PC-9 (cell line): Measurements from ENCODE around the gene FGFR2. TPM values are rescaled to one million over a fixed set of nuclear protein-coding genes. Genes with fewer than 3 reads are reported as not detected.

Experiments used
- BruUV-seq: library from RNA; stranded (reverse); fragments of 400-500 nt; replicated peaks from 2 replicates; lab custom pipeline; 2021; lab: Mats Ljungman, UMichigan
- CTCF ChIA-PET: fragments of 300-600 bp; sonication (Branson Sonifier 250); formaldehyde crosslinking; loops from one replicate; lab custom pipeline; 2022; ENCODE audit warnings: antibody characterized with exemption; lab: Charles Lee
- POLR2A ChIA-PET: fragments of 300-600 bp; sonication (Branson Sonifier 250); formaldehyde crosslinking; loops from one replicate; lab custom pipeline; 2022; ENCODE audit warnings: antibody characterized with exemption; ENCODE audit not compliant: unreplicated experiment; lab: Charles Lee
- DNase-seq, 2 experiments: peaks; one replicate each; pipeline versions ENCODE4 v3.0.0 to v3.0.0-alpha.2; 2015 to 2022; ENCODE audit warnings: mixed read lengths in 1 of 2
- H2AFZ ChIP-seq: fragments of 200-600 bp; sonication (generic); 2 replicates; pipeline ENCODE4 v1.8.1; 2017; ENCODE audit warnings: antibody characterized with exemption
- H3F3A ChIP-seq: fragments of 200-600 bp; sonication (generic); 2 replicates; pipeline ENCODE4 v1.8.1; 2017; ENCODE audit warnings: antibody characterized with exemption, mild to moderate bottlenecking, low read depth; ENCODE audit not compliant: insufficient read depth
- H3K27ac ChIP-seq: fragments of 200-600 bp; sonication (generic); 2 replicates; pipeline ENCODE4 v1.6.1; 2016; ENCODE audit warnings: mixed run types
- H3K27me3 ChIP-seq: fragments of 200-600 bp; sonication (generic); 2 replicates; pipeline ENCODE4 v1.6.1; 2016; ENCODE audit warnings: low read depth, mixed run types; ENCODE audit not compliant: insufficient read depth
- H3K36me3 ChIP-seq: fragments of 200-600 bp; sonication (generic); 2 replicates; pipeline ENCODE4 v1.6.1; 2016; ENCODE audit warnings: low read depth, mixed run types
- H3K4me1 ChIP-seq: fragments of 200-600 bp; sonication (generic); replicated peaks from 2 replicates; pipeline ENCODE4 v1.6.1; 2016; ENCODE audit warnings: mixed run types; ENCODE audit not compliant: insufficient read depth
- H3K4me2 ChIP-seq: fragments of 200-600 bp; sonication (generic); 2 replicates; pipeline ENCODE4 v1.6.1; 2017; ENCODE audit warnings: mixed run types
- H3K4me3 ChIP-seq: fragments of 200-600 bp; sonication (generic); 2 replicates; pipeline ENCODE4 v1.6.1; 2016; ENCODE audit warnings: mixed run types
- H3K79me2 ChIP-seq: fragments of 200-600 bp; sonication (generic); 2 replicates; pipeline ENCODE4 v1.6.1; 2017; ENCODE audit warnings: low read depth, mixed run types
- H3K9me2 ChIP-seq: fragments of 200-600 bp; sonication (generic); 2 replicates; pipeline ENCODE4 v1.8.1; 2017; ENCODE audit warnings: mild to moderate bottlenecking; ENCODE audit not compliant: insufficient read depth
- H3K9me3 ChIP-seq: fragments of 200-600 bp; sonication (generic); 2 replicates; pipeline ENCODE4 v1.8.1; 2016; ENCODE audit warnings: low read depth; ENCODE audit not compliant: insufficient read depth
- H4K20me1 ChIP-seq: fragments of 200-600 bp; sonication (generic); 2 replicates; pipeline ENCODE4 v1.8.1; 2017; ENCODE audit not compliant: insufficient read depth
- CTCF ChIP-seq: fragments of 200-600 bp; sonication (generic); conservative IDR thresholded peaks from 2 replicates; pipeline ENCODE4 v1.6.1; 2017; ENCODE audit warnings: mixed run types, antibody characterized with exemption, mild to moderate bottlenecking, moderate library complexity
- EZH2 ChIP-seq: fragments of 200-600 bp; sonication (generic); IDR thresholded peaks from 2 replicates; pipeline ENCODE4 v1.8.0; 2017; ENCODE audit warnings: antibody characterized with exemption, low read depth
- intact Hi-C: fragments of 100-400 bp; cut with micrococcal nuclease; formaldehyde crosslinking; loops from one replicate; pipeline ENCODE4 v1.10.0; 2022; ENCODE audit not compliant: unreplicated experiment
- total RNA-seq: library from RNA; stranded (reverse); gene quantifications from 2 replicates; pipeline ENCODE4 v1.2.3, GENCODE V29; 2021

FGFR2 gene
- total RNA-seq, 1 experiment from 2014 or later: not detected

- Histone ChIP-seq H3K9me3 (no peaks in the 10 kb centered on the region), H3K27ac (no peak overlapping the region), H3K9me2 (no peaks in the 10 kb centered on the region), H3K79me2 (no peaks in the 10 kb centered on the region), H3F3A (no peaks in the 10 kb centered on the region), H3K27me3 (peaks cover 70% of the 10 kb centered on the region), H3K36me3 (no peaks in the 10 kb centered on the region), H4K20me1 (no peaks in the 10 kb centered on the region), H3K4me2 (no peak overlapping the region), H3K4me3 (no peak overlapping the region), H2AFZ (no peak overlapping the region), H3K4me1 (no peaks in the 10 kb centered on the region)
- CTCF ChIA-PET: no interaction called here
- DNase-seq: no peak
- intact Hi-C loops: no loop called here
- POLR2A ChIA-PET: no interaction called here
- TF ChIP-seq CTCF: no peak
- no peak for TF ChIP-seq EZH2
- BruUV-seq: no TSS peak
Observed at GRCh38 chr10:121566755-121567154, 31.5 kb downstream of the FGFR2 start.

DNA sequence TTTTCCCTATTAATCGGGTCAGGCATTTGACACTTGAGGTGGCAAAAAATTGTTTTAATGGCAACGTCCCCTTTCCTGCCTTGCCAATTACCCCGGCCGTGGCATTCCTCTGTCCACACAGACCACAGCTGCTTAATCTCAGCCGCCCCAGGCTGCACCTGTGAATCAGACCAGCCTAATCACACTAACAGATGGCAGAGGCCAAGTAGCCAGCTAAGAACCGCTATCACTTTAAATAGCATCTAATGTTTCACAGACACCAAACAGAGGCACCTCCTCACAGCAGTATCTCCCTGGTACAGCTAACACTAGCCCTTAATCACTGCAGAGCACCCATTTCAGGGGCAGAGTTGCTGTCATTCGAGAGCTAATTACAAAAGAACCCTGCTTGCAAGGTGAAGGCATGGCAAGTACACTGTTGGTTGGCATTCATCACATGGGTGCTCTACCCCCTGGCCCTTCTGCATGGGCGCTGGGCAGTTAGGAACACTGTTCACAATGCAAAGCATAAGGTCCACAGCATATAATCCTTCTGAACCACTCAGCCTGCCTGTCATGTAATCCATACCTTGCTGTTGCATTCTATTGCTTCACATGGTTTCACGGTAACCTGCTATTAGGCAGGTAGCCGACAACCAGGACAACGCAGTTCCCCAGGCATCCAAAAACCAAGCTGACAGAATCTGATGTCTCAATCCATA lies 38.8 kb downstream of the FGFR2 start:
- no peaks in the 10 kb centered on the region for H3F3A ChIP-seq
- H3K27me3 ChIP-seq: peaks cover 64% of the 10 kb centered on the region
- H2AFZ ChIP-seq: no peak overlapping the region
- no peak for TF ChIP-seq EZH2
- no peak for TF ChIP-seq CTCF
- H3K27ac ChIP-seq: no peak overlapping the region
- CTCF ChIA-PET: no interaction called here
- no peaks in the 10 kb centered on the region for H3K9me2 ChIP-seq
- no TSS peak for BruUV-seq
- intact Hi-C loops: no loop called here
- POLR2A ChIA-PET: no interaction called here
- no peaks in the 10 kb centered on the region for H3K79me2 ChIP-seq
- no peak overlapping the region for H3K4me2 ChIP-seq
- no peaks in the 10 kb centered on the region for H4K20me1 ChIP-seq
- no peaks in the 10 kb centered on the region for H3K9me3 ChIP-seq
- H3K36me3 ChIP-seq: no peaks in the 10 kb centered on the region
- H3K4me1 ChIP-seq: no peaks in the 10 kb centered on the region
- no peak for DNase-seq
- no peak overlapping the region for H3K4me3 ChIP-seq

DNA sequence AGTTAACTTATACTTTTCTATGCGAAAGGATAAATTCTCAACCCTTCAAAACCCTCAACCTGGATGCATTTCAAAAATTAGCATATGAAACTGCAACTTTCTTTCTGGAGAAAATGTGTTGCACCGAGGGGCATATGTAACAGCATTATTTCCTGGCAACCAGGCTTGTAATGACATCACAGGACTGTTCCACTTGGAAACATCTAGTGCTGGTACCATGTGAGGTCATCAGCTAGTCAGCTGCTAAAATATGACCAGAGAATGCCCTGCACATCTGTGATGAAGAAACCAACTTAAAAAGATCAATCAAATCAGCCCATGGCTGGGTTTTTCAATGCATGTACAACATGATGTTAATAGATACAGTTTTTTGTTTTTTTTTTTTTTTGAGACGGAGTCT lies 40.0 kb downstream of the FGFR2 start:
- H3K9me2 ChIP-seq: no peaks in the 10 kb centered on the region
- H2AFZ ChIP-seq: no peak overlapping the region
- intact Hi-C loops: no loop called here
- TF ChIP-seq EZH2 (no peak), CTCF (no peak)
- no peak overlapping the region for H3K27ac ChIP-seq
- ChIA-PET POLR2A (no interaction called here), CTCF (no interaction called here)
- H3K4me1 ChIP-seq: no peaks in the 10 kb centered on the region
- DNase-seq: no peak
- no peaks in the 10 kb centered on the region for H3F3A ChIP-seq
- no peaks in the 10 kb centered on the region for H3K9me3 ChIP-seq
- no peak overlapping the region for H3K4me3 ChIP-seq
- no peaks in the 10 kb centered on the region for H3K36me3 ChIP-seq
- H3K4me2 ChIP-seq: no peak overlapping the region
- peaks cover 55% of the 10 kb centered on the region for H3K27me3 ChIP-seq
- no peaks in the 10 kb centered on the region for H3K79me2 ChIP-seq
- no TSS peak for BruUV-seq
- no peaks in the 10 kb centered on the region for H4K20me1 ChIP-seq
